HepG2 (cell line): Measurements from ENCODE around the gene ADRA2B. TPM values are rescaled to one million over a fixed set of nuclear protein-coding genes. Genes with fewer than 3 reads are reported as not detected.

Experiments
- ATAC-seq: fragments of 200-7000 bp; cut with Tn5 transposase; 3 replicates; pipeline ENCODE4 v1.9.1; 2020; ENCODE audit warnings: mild to moderate bottlenecking, moderate library complexity
- BruUV-seq: library from RNA; stranded (reverse); fragments of 400-500 nt; replicated peaks from 2 replicates; lab custom pipeline; 2021; lab: Mats Ljungman, UMichigan
- CTCF ChIA-PET: fragments of 300-600 bp; formaldehyde crosslinking; extraction: SDS; loops from one replicate; lab custom pipeline; 2021; ENCODE audit warnings: low total read pairs, inconsistent platforms, low intra/inter-chr PET ratio; lab: Yijun Ruan, JAX
- POLR2A ChIA-PET: fragments of 350-600 bp; sonication (Branson Sonifier 250); formaldehyde crosslinking; loops from one replicate; lab custom pipeline; 2020; ENCODE audit warnings: antibody characterized with exemption, inconsistent platforms; lab: Yijun Ruan, JAX
- DNase-seq: peaks from one replicate; pipeline ENCODE4 v3.0.0-alpha.2; 2015; ENCODE audit warnings: low spot score
- FAIRE-seq: peaks from 3 replicates; lab custom pipeline; 2011; peaks lifted over from hg19 to GRCh38; lab: Jason Lieb, UNC
- H2AFZ ChIP-seq: one replicate; pipeline ENCODE4 v1.6.1; 2011; ENCODE audit warnings: low read length, inconsistent platforms
- H3K27ac ChIP-seq: fragments of 300-600 bp; 3 replicates; pipeline ENCODE4 v1.8.0; 2011; ENCODE audit warnings: mixed run types, mild to moderate bottlenecking, mixed read lengths, low read length, inconsistent platforms; ENCODE audit not compliant: insufficient read depth; ENCODE audit errors: extremely low read length
- H3K27me3 ChIP-seq, 2 experiments: fragments of 200-600 bp in 1 of 2; 2 replicates in 1 of 2; 3 replicates in 1 of 2; pipeline versions ENCODE4 v1.6.0 to v1.8.0; 2011; ENCODE audit warnings: low read length in 2 of 2, mild to moderate bottlenecking in 2 of 2, moderate library complexity in 2 of 2, inconsistent platforms in 1 of 2; ENCODE audit not compliant: insufficient read depth in 2 of 2, control insufficient read depth in 1 of 2
- H3K36me3 ChIP-seq, 2 experiments: fragments of 200-600 bp in 1 of 2; replicated peaks in 1 of 2; 2 replicates in 1 of 2; 3 replicates in 1 of 2; pipeline versions ENCODE4 v1.5.1 to v1.8.0; 2011; ENCODE audit warnings: low read length in 2 of 2, inconsistent platforms in 1 of 2; ENCODE audit not compliant: insufficient read depth in 2 of 2, control insufficient read depth in 1 of 2
- H3K4me1 ChIP-seq: 2 replicates; pipeline ENCODE4 v1.5.1; 2012; ENCODE audit warnings: low read length, inconsistent platforms; ENCODE audit not compliant: insufficient read depth
- H3K4me2 ChIP-seq: 2 replicates; pipeline ENCODE4 v1.6.0; 2011; ENCODE audit warnings: low read depth, low read length, inconsistent platforms
- H3K4me3 ChIP-seq, 3 experiments: fragments of 200-600 bp in 1 of 3; sonication (generic), shearing (Covaris generic) in 1 of 3; replicated peaks in 1 of 3; 2 replicates each; pipeline ENCODE4 v1.5.1; 2011 to 2016; ENCODE audit warnings: low read length in 3 of 3, inconsistent platforms in 2 of 3, low read depth in 2 of 3, mild to moderate bottlenecking in 2 of 3, control low read depth in 1 of 3, mixed read lengths in 1 of 3; ENCODE audit not compliant: insufficient read depth in 1 of 3
- H3K79me2 ChIP-seq: one replicate; pipeline ENCODE4 v1.6.1; 2011; ENCODE audit warnings: low read length, inconsistent platforms; ENCODE audit not compliant: insufficient read depth
- H3K9ac ChIP-seq: 2 replicates; pipeline ENCODE4 v1.6.0; 2011; ENCODE audit warnings: mild to moderate bottlenecking, low read depth, low read length, inconsistent platforms; ENCODE audit not compliant: insufficient read depth
- H3K9me3 ChIP-seq: 2 replicates; pipeline ENCODE4 v1.5.1; 2012; ENCODE audit warnings: mild to moderate bottlenecking, low read length
- H4K20me1 ChIP-seq: 2 replicates; pipeline ENCODE4 v1.6.0; 2011; ENCODE audit warnings: inconsistent platforms, mild to moderate bottlenecking, low read length, moderate library complexity; ENCODE audit not compliant: insufficient read depth
- ARHGAP35 ChIP-seq: sonication (generic); formaldehyde crosslinking; IDR thresholded peaks from 2 replicates; pipeline ENCODE4 v1.9.0; 2022; ENCODE audit warnings: mild to moderate bottlenecking, inconsistent platforms, moderate library complexity, missing genetic modification reagents, borderline replicate concordance
- CEBPB ChIP-seq: IDR thresholded peaks from 2 replicates; pipeline ENCODE4 v1.6.1; 2011; ENCODE audit warnings: low read depth, low read length, improper control_type of control experiment, borderline replicate concordance
- HMGA1 ChIP-seq: sonication (generic); formaldehyde crosslinking; conservative IDR thresholded peaks from 2 replicates; pipeline ENCODE4 v1.4.0; 2020; ENCODE audit warnings: missing genetic modification reagents
- PITX1 ChIP-seq: sonication (generic); formaldehyde crosslinking; IDR thresholded peaks from 2 replicates; pipeline ENCODE4 v1.5.1; 2020; ENCODE audit warnings: mild to moderate bottlenecking, missing genetic modification reagents
- RAD51 ChIP-seq: fragments of 450-650 bp; IDR thresholded peaks from 2 replicates; pipeline ENCODE4 v1.6.1; 2016; ENCODE audit warnings: borderline replicate concordance
- TCF12 ChIP-seq, 2 experiments: fragments of 450-650 bp in 1 of 2; sonication (generic) in 1 of 2; formaldehyde crosslinking in 1 of 2; IDR thresholded peaks; 2 replicates each; pipeline versions ENCODE4 v1.6.1 to v1.8.0; 2017 to 2022; ENCODE audit warnings: antibody characterized with exemption in 1 of 2, mild to moderate bottlenecking in 1 of 2, missing genetic modification reagents in 1 of 2, moderate library complexity in 1 of 2
- TGIF2 ChIP-seq: IDR thresholded peaks from 2 replicates; pipeline ENCODE4 v1.6.1; 2016; ENCODE audit warnings: control low read depth, missing compliant biosample characterization
- ZBTB2 ChIP-seq: sonication (generic); formaldehyde crosslinking; IDR thresholded peaks from 2 replicates; pipeline ENCODE4 v1.8.0; 2022; ENCODE audit warnings: low read depth, missing genetic modification reagents
- ZNF276 ChIP-seq: sonication (generic); formaldehyde crosslinking; IDR thresholded peaks from 2 replicates; pipeline ENCODE4 v1.4.0; 2020; ENCODE audit warnings: mild to moderate bottlenecking, low read depth, missing genetic modification reagents
- ZNF292 ChIP-seq: sonication (generic); formaldehyde crosslinking; IDR thresholded peaks from 2 replicates; pipeline ENCODE4 v1.8.1; 2022; ENCODE audit warnings: mild to moderate bottlenecking, low read depth, missing genetic modification reagents, borderline replicate concordance
- ZNF460 ChIP-seq: sonication (generic); formaldehyde crosslinking; IDR thresholded peaks from 2 replicates; pipeline ENCODE4 v1.5.1; 2020; ENCODE audit warnings: missing genetic modification reagents, mild to moderate bottlenecking, borderline replicate concordance
- ZNF543 ChIP-seq: sonication (generic); formaldehyde crosslinking; IDR thresholded peaks from 2 replicates; pipeline ENCODE4 v1.4.0; 2020; ENCODE audit warnings: mild to moderate bottlenecking, missing genetic modification reagents
- WGBS: methylation state at CpG from one replicate; pipeline ENCODE4 v1.1.6; 2017; ENCODE audit warnings: low lambda C conversion rate; 5-methylcytosine and 5-hydroxymethylcytosine counted together
- in situ Hi-C: cut with HindIII; loops from 2 replicates; pipeline ENCODE4 v1.10.0; 2017; ENCODE audit warnings: low pct_unique_long_range_greater_than_20kb; ENCODE audit not compliant: extremely low pct_ligation_motif_present
- intact Hi-C: fragments of 100-400 bp; cut with micrococcal nuclease; formaldehyde crosslinking; loops from one replicate; pipeline ENCODE4 v1.10.0; 2022; ENCODE audit not compliant: unreplicated experiment
- polyA plus RNA-seq, 8 experiments: library from polyadenylated mRNA; depleted of rRNA in 3 of 8; stranded (reverse) in 7 of 8; unstranded in 1 of 8; fragments of >200 nt; fragmentation: Illumina TruSeq in 4 of 8; extraction: Trizol in 4 of 8; gene quantifications; 2 replicates each; pipeline versions ENCODE4 v1.2.1 to v1.2.3, GENCODE V29; 2011 to 2016; ENCODE audit warnings: low read depth in 4 of 8, missing spikeins in 1 of 8, mixed read lengths in 1 of 8; ENCODE audit not compliant: insufficient read depth in 1 of 8
- total RNA-seq, 5 experiments: library from RNA; depleted of rRNA; stranded (reverse); fragments of >200 nt; fragmentation: Illumina TruSeq; extraction: Trizol; gene quantifications; 2 replicates each; pipeline ENCODE4 v1.2.3, GENCODE V29; 2016; ENCODE audit warnings: low read depth in 1 of 5

Gene ADRA2B
- total and polyA plus RNA-seq, 2 of the 13 experiments (the other 11 are each of a cell fraction or from before 2014, with no cell fraction given), result not detected

- H3K4me3 ChIP-seq, result no peak overlapping the region
- intact Hi-C loops (loop anchor here (10.0 kb wide), 2 partner anchors 48 to 88 kb away; no protein-coding TSS in a partner anchor), in situ Hi-C loops (loop anchor here (25.0 kb wide), 2 partner anchors 100 to 275 kb away; no protein-coding TSS in a partner anchor)
- no peak for FAIRE-seq
- no peak overlapping the region for H3K9ac ChIP-seq
- no peak overlapping the region for H3K27ac ChIP-seq
- peaks cover 28% of the 10 kb centered on the region for H3K4me1 ChIP-seq
- no peaks in the 10 kb centered on the region for H3K79me2 ChIP-seq
- ChIA-PET POLR2A (no interaction called here), CTCF (no interaction called here)
- no peak for ATAC-seq
- TF ChIP-seq ARHGAP35 (CRISPR knock-in tag), result no peak
- peak; percentile 52; the same call in 1 of the 2 replicates for TF ChIP-seq CEBPB
- WGBS, result 41% methylated on average over 9 of the region's 9 CpGs
- DNase-seq, result no peak
- no peaks in the 10 kb centered on the region for H3K36me3 ChIP-seq
- no peaks in the 10 kb centered on the region for H3K9me3 ChIP-seq
- BruUV-seq, result no TSS peak
- H2AFZ ChIP-seq, result no peak overlapping the region
- H4K20me1 ChIP-seq, result no peaks in the 10 kb centered on the region
- H3K27me3 ChIP-seq, result peaks cover 7 to 30% of the 10 kb centered on the region in 2 experiments; a peak in 3 of 5 replicates
- H3K4me2 ChIP-seq, result no peak overlapping the region
Measured at GRCh38 chr2:96112501-96113366, 3.6 kb downstream of the ADRA2B start.

- no peak for ATAC-seq
- Histone ChIP-seq H3K4me3 (no peak overlapping the region), H3K79me2 (no peaks in the 10 kb centered on the region), H2AFZ (no peak overlapping the region), H3K4me2 (no peak overlapping the region), H3K9ac (no peak overlapping the region), H4K20me1 (no peaks in the 10 kb centered on the region), H3K27me3 (peaks cover 2 to 22% of the 10 kb centered on the region in 2 experiments; a peak in 3 of 5 replicates), H3K27ac (no peak overlapping the region), H3K36me3 (no peaks in the 10 kb centered on the region), H3K4me1 (peaks cover 30% of the 10 kb centered on the region), H3K9me3 (no peaks in the 10 kb centered on the region)
- FAIRE-seq, result no peak
- DNase-seq, result no peak
- POLR2A ChIA-PET, result no interaction called here
- TF ChIP-seq ZBTB2 (no peak), RAD51 (no peak), ZNF276 (CRISPR knock-in tag) (no peak), TGIF2 (CRISPR knock-in tag) (no peak), PITX1 (no peak), ZNF460 (no peak), TCF12 (IDR thresholded peaks at IDR 0.05) (no peak), TCF12 (CRISPR knock-in tag; IDR thresholded peaks at IDR 0.05) (no peak), ZNF292 (no peak), ZNF543 (CRISPR knock-in tag) (no peak), HMGA1 (CRISPR knock-in tag) (no peak)
- in situ Hi-C loops (loop anchor here (25.0 kb wide), 2 partner anchors 100 to 275 kb away; no protein-coding TSS in a partner anchor), intact Hi-C loops (loop anchor here (10.0 kb wide), 2 partner anchors 47 to 87 kb away; no protein-coding TSS in a partner anchor)
- 15% methylated on average over 5 of the region's 7 CpGs for WGBS
- no TSS peak for BruUV-seq
- CTCF ChIA-PET, result no interaction called here
Measured at GRCh38 chr2:96111823-96112500, 4.4 kb downstream of the ADRA2B start.
